ENCODE measurements around the gene ST6GALNAC4.
A peak's percentile ranks its signal among the peaks of the same experiment; 100 is the strongest.

ST6GALNAC4 gene

DNA sequence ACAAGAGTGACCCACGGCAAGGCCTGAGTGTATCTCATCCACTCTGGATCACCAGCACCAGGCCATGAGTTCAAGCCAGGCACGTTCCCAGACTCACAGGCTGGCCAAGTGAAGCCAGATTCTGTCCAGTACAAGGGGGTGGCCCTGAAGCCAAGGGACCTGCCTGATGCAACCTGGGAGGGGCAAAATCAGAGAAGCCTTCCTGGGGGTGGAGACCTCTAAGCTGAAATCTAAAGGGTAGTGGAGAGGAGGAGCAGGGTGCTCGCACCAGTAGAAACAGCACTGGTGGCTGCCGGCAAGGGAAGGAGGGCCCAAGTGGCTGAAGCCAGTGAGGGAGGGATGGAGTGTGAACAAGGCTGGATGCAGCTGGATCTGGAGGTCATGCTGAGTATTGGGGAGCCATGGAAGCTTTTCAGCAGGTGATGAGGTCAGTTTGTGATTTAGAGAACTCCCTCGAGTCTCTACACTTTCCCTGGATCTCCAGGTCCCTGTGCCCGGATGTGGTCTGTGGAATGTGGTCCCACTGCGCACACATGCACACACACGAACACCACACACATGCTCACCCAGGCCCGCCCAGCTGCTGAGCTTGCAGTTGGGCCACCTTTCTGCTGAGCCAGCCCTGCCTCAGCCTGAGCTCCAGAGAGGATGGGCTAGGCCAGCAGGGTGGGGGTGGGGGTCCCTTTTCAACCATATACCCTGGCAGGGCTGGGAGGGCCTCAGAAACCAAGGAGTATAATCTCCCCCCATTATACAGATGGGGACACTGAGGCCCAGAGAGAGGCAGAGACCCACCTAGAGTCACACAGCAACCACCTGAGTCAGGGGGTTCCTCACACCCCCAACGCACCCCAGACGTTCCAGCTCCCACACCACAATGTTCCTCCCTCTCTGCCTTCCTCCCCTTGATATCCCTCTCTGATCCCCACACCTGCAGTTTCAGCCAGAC lies 12.1 kb upstream of the ST6GALNAC4 start:
- peaks cover 18% of the 10 kb centered on the region for H3K4me1 Mint-ChIP-seq (ENCODE audit: low read depth)
- H3K9me3 Mint-ChIP-seq, result no peaks in the 10 kb centered on the region
- H3K27ac Mint-ChIP-seq, result no peak overlapping the region
- H3K36me3 Mint-ChIP-seq (ENCODE audit: low read depth), result peaks cover 4% of the 10 kb centered on the region
- H3K27me3 Mint-ChIP-seq (ENCODE audit: low read depth), result peaks cover 24% of the 10 kb centered on the region
- H3K4me3 Mint-ChIP-seq, result peak overlapping the region; percentile 42

DNA sequence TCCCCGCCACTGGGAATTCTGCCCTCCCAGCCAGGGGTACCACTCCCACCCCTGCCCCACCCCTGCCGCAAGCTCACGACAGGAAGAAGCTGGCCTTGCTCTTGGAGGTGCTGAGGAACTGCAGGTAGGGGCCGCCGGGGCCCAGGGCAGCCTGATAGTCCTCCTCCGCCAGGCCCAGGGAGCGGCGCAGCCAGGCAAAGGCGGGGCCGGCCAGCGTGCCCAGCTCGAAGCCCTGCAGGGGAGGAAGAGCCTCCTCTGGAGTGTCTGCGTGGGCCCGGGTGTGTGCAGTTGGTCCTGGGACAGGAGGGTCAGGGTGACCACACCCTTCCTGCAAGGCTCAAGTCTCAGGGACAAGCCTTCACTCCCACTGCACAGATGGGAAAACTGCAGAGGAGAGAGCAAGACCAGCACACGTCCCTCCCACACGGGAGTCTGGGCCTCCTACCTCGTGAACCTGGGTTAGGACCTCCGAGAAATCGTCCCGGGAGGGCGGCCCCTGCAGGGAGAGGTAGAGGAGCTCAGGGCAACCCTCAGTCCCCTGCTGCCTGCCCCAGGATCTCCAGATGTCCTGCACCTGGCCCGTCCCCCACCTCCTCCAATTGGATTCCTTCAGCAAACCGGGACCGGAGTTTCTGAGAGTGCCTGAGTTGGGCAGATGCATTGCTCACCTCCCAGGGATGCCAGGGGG lies 11.3 kb upstream of the ST6GALNAC4 start:
- Mint-ChIP-seq H3K27ac (no peak overlapping the region), H3K27me3 (ENCODE audit: low read depth) (peaks cover 29% of the 10 kb centered on the region), H3K4me1 (ENCODE audit: low read depth) (peaks cover 18% of the 10 kb centered on the region), H3K9me3 (no peaks in the 10 kb centered on the region), H3K4me3 (peak overlapping the region; percentile 42), H3K36me3 (ENCODE audit: low read depth) (peaks cover 3% of the 10 kb centered on the region)

DNA sequence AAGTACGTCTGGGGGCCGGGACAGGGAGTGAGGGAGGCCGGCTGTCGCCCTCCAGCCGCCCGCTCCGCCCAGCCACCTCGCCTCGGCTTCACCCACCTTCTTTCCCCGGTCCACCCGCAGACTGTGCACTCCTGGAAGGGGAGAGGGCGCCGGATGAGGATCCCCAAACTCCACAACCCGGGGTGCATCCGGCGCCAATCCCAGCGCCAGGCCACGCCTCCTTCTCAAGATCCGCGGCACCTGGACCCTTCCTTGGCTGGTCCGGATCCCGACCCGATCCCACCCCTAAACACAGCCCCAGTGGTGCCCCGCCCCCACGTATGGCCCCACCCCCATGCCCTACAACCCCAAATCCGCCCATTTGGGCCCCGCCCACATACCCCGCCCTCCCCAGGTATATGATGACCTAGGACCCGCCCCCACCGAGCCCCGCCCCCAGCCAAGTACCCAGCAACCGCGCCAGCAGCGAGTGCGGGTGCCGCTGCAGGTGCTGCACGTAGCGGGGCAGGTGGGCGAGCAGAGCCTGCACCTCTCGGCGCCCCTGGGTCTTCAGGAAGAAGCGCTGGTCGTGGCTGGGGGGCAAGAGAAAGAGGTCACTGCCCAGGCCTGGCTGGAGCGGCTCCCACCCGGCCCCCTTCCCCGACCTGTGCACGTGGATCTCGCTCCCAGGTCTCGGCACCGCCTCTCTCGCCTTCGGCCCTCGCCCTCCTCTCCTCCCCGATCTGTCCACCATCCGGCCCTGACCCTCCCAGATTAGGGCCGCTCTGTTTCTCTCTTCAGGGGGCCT lies 10.6 kb upstream of the ST6GALNAC4 start:
- H3K36me3 Mint-ChIP-seq (ENCODE audit: low read depth), result no peaks in the 10 kb centered on the region
- H3K4me1 Mint-ChIP-seq (ENCODE audit: low read depth), result peaks cover 18% of the 10 kb centered on the region
- peaks cover 33% of the 10 kb centered on the region for H3K27me3 Mint-ChIP-seq (ENCODE audit: low read depth)
- no peak overlapping the region for H3K27ac Mint-ChIP-seq
- no peaks in the 10 kb centered on the region for H3K9me3 Mint-ChIP-seq
- H3K4me3 Mint-ChIP-seq, result peak overlapping the region; percentile 62

DNA sequence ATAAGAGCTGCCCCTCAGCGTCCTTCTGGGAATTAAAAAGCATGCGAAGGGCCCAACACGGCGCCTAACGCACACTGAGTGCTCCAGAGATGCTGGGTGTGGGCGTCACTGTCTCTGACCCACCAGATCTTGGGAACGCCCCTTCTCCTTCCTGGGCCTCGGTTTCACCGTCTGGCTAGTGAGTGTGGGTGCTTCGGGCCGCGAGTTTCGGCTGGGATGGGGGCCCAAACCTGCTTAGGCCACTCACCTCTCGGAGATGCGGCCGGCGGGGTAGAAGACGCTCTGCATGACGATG lies 10.0 kb upstream of the ST6GALNAC4 start:
- no peaks in the 10 kb centered on the region for H3K9me3 Mint-ChIP-seq
- H3K4me3 Mint-ChIP-seq, result peak overlapping the region; percentile 7
- H3K27me3 Mint-ChIP-seq (ENCODE audit: low read depth), result peaks cover 33% of the 10 kb centered on the region
- no peaks in the 10 kb centered on the region for H3K36me3 Mint-ChIP-seq (ENCODE audit: low read depth)
- peaks cover 18% of the 10 kb centered on the region for H3K4me1 Mint-ChIP-seq (ENCODE audit: low read depth)
- no peak overlapping the region for H3K27ac Mint-ChIP-seq

DNA sequence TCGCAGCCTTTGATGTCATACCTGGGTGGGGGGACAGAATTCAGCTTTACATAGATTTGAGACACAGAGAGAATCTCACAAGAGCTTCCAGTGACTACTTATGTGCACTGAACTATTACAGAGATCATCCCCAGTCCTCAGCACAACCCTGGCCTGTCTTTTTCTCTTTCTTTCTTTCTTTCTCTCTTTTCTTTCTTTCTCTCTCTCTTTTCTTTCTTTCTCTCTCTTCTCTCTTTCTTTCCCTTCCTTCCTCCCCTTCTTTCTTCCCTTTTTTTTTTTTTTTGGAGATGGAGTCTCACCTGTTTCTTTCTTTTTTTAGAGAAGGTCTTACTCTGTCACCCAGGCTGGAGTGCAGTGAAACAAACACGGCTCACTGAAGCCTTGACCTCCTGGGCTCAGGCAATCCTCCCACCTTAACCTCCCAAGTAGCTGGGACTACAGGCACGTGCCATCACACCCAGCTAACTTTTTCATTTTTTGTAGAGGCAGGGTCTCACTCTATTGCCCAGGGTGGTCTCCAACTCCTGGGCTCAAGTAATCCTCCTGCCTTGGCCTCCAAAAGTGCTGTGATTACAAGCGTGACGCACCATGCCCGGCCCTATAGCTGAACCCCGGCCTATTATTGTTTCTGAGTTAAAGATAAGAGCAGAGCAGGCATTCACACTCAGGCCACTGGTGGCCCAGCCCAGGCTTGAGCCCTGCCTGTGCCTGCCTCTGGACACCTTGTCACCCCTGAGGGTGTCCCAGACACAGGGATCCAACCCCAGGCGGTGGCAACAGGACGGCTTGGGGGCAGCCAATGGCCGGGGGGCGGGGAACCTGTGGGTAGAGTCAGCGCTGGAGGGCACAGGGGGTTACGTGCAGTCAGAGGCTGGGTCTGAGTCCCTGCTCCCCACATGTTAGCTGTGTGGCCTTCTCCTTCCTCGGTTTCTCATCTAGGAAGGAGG lies 9.4 kb upstream of the ST6GALNAC4 start:
- Mint-ChIP-seq H3K9me3 (no peaks in the 10 kb centered on the region), H3K4me1 (ENCODE audit: low read depth) (peaks cover 16% of the 10 kb centered on the region), H3K4me3 (no peak overlapping the region), H3K27me3 (ENCODE audit: low read depth) (peaks cover 33% of the 10 kb centered on the region), H3K36me3 (ENCODE audit: low read depth) (no peaks in the 10 kb centered on the region), H3K27ac (no peak overlapping the region)

DNA sequence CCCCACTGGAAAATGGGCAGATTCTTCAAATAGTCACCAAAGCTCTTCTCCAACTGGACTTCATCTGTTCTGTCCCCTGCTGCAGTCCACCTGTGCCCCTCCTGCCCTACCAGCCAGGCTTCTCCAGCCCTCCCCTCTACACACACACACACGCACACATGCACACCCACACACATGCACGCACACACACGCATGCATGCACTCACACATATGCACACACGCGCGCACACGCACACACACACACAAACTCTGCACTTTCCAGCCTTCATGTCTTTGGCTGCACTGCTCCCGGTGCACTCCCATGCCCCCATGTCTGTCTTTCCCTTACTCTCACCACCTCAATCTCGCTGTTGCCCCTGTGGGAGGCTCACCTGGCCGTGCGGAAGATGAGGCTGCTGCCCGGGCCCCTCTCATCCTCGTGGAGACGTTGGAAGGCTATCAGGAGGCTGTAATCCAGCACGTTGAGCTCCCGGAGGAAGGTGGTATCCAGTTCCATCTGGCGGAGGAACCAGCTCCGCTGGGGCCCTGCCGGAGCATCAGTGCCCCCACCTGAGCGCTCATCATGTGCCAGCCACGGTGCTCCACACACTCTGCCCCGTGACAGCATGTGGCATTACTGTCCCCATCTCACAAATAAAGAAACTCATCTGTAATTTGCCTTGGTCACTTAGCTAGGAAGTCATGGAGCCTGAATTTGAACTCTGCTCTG lies 8.0 kb upstream of the ST6GALNAC4 start:
- Mint-ChIP-seq H3K27ac (no peak overlapping the region), H3K4me3 (no peak overlapping the region), H3K4me1 (ENCODE audit: low read depth) (peaks cover 14% of the 10 kb centered on the region), H3K36me3 (ENCODE audit: low read depth) (no peaks in the 10 kb centered on the region), H3K27me3 (ENCODE audit: low read depth) (peaks cover 30% of the 10 kb centered on the region), H3K9me3 (no peaks in the 10 kb centered on the region)

DNA sequence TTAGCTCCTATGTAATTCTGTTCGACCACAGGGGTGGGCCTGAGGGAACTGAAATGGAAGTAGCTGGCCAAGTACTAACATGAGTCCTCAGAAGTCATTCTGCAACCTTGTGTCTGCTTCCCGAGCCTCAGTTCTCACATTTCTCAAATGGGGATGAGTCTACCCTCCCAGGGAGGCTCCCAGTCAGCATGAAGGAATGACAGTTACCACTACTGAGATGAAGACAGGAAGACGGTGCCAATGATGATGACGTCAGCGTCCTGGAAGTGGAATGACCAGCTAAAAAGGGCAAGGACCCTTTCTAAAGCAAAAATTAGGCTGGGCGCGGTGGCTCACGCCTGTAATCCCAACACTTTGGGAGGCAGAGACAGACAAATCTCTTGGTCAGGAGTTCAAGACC lies 6.9 kb upstream of the ST6GALNAC4 start:
- peaks cover 26% of the 10 kb centered on the region for H3K27me3 Mint-ChIP-seq (ENCODE audit: low read depth)
- no peaks in the 10 kb centered on the region for H3K36me3 Mint-ChIP-seq (ENCODE audit: low read depth)
- H3K9me3 Mint-ChIP-seq, result no peaks in the 10 kb centered on the region
- H3K27ac Mint-ChIP-seq, result no peak overlapping the region
- H3K4me1 Mint-ChIP-seq (ENCODE audit: low read depth), result peaks cover 18% of the 10 kb centered on the region
- H3K4me3 Mint-ChIP-seq, result no peak overlapping the region

DNA sequence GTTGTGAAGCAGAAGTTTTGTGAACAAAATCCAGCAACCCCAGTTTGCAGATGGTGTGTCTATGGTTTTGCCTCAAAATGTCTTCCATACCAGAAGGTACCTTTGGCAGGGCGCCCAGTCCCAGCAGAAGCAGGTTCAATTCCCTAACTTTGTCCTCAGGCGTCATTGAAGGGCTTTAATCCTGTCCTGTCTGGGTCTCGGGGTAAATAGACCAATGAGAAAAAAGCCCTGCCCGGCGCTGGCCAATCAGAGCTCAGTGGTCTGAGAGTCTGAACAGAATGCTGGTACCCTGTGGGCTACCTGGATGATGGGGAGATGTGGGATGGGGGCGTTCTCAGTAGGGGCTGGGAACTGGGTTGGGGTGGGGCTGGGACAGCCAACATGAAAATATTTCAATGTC lies 6.2 kb upstream of the ST6GALNAC4 start:
- H3K4me1 Mint-ChIP-seq (ENCODE audit: low read depth), result peaks cover 23% of the 10 kb centered on the region
- no peaks in the 10 kb centered on the region for H3K9me3 Mint-ChIP-seq
- no peak overlapping the region for H3K4me3 Mint-ChIP-seq
- H3K27me3 Mint-ChIP-seq (ENCODE audit: low read depth), result peaks cover 22% of the 10 kb centered on the region
- H3K36me3 Mint-ChIP-seq (ENCODE audit: low read depth), result no peaks in the 10 kb centered on the region
- no peak overlapping the region for H3K27ac Mint-ChIP-seq

DNA sequence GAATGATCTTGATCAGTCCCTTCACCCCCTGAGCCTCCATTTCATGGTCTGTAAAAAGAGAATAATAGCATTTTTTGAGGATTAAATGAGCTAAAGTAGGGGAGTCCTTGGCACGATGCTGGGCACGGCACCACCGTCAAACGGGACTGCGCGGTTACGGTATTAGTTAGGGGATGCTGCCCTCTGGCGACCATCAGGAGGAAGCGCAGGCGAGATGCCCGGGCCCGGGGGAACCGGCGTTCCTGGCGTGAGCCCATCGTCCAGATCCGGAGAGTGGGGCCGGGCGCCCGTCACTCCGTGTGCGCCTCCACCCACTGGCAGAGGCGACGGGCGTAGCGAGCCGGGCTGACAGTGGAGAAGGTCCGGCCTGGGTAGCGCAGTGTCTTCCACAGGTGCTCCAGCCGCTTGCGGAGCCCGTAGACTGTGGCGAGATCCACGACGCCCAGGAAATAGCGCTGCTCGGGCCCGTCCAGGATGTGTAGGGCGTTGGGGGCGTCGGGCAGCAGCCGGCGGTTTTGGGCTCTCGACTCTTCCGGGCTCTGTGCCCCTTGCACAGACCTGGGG lies 4.8 kb upstream of the ST6GALNAC4 start:
- Mint-ChIP-seq H3K4me1 (ENCODE audit: low read depth) (peaks cover 28% of the 10 kb centered on the region), H3K27me3 (ENCODE audit: low read depth) (peaks cover 22% of the 10 kb centered on the region), H3K27ac (peak overlapping the region; percentile 45), H3K4me3 (peak overlapping the region; percentile 42), H3K9me3 (no peaks in the 10 kb centered on the region), H3K36me3 (ENCODE audit: low read depth) (no peaks in the 10 kb centered on the region)

DNA sequence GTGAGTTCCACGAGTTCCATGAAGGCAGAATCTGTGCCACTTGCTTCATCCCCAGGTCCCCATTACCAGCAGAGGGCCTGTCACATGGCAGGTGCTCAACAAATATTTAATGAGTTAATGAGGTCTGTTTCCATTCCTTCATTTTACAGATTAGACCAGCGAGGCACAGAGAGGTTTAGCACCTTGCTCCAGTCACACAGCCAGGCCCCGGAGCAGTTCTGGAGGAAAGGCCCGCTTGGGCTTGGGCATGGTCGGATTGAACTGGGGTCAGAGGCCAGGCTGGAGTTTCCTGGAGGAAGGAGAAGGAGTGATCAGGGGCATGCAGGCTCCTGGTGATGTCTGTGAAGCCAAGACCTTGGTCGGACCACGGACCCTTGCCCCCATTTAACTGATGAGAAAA lies 4.0 kb upstream of the ST6GALNAC4 start:
- H3K4me3 Mint-ChIP-seq, result no peak overlapping the region

DNA sequence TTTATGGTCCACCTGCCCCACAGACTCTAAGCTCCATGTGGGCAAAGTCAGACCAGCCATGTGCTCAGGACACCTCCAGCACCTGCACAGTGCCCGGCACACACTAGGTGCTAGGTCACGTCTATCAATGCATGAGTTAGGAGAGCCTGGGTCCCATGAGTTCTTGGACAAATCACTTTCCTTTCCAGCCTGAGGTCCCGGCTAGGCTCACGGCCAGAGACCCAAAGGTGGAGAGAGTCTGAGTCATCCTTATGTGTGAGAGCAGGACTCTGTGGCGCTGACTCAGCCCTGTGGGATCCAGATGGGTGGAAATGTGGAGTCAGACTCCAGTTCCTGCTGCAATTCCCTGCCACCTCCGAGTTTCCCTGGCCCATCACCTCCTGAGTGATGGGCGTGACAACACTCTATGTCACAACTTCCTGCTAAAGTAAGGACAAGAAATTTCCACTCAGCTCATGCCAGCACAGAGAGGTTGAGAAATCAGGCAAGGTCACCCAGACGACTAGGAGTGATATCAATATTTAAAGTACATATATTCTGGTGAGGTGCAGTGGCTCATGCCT lies 2.5 kb upstream of the ST6GALNAC4 start:
- H3K27ac Mint-ChIP-seq, result no peak overlapping the region
- no peaks in the 10 kb centered on the region for H3K9me3 Mint-ChIP-seq
- peaks cover 2% of the 10 kb centered on the region for H3K36me3 Mint-ChIP-seq (ENCODE audit: low read depth)
- no peak overlapping the region for H3K4me3 Mint-ChIP-seq
- H3K4me1 Mint-ChIP-seq (ENCODE audit: low read depth), result peaks cover 38% of the 10 kb centered on the region
- peaks cover 9% of the 10 kb centered on the region for H3K27me3 Mint-ChIP-seq (ENCODE audit: low read depth)

More for the DNA sequence above, 4.0 kb upstream of the ST6GALNAC4 start:
- no peaks in the 10 kb centered on the region for H3K36me3 Mint-ChIP-seq (ENCODE audit: low read depth)
- H3K4me1 Mint-ChIP-seq (ENCODE audit: low read depth), result peaks cover 31% of the 10 kb centered on the region
- H3K27me3 Mint-ChIP-seq (ENCODE audit: low read depth), result peaks cover 17% of the 10 kb centered on the region
- H3K9me3 Mint-ChIP-seq, result no peaks in the 10 kb centered on the region
- H3K27ac Mint-ChIP-seq, result no peak overlapping the region

DNA sequence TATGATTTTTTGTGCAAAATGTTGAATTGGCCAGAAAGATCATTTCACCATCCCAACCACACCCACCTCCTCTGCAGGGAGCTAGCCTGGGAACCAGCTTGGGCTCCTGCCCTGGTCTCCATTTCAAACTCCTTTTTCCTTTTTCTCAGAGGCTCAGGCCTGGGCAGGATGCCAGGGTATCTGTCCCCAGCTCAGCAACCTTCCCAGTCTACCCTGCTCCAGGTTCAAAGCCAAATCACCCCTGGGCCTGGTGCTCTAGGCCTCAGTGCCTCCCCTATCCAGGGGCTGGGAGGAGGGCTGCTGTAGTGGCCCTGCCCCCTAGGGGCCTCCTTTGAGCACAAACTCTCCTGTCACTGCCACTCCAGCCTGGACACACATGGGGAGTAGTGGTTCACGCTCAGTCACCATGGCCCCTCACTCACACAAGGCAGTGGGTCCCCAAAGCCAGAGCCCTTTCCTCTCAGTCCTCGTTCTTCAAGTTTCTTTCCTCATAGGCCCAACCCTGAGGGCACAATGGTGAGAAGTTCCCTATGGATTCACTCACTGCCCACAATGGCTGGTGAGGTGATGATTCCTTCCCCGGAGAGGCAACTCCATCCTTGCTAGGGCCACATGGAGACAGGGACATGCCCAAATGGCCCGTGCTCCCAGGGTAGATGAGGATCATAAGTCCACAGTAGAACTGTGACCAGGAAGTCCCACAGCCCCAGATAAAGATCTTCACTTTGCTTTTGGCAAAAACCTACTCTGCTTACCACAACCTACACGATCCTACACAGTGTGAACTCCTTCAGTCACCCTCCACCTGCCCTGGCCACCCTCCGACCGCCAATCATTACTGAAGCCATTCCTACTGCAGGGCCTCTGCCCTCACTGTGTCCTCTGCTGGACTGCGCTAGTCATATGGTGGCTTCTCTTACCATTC lies 1.6 kb upstream of the ST6GALNAC4 start:
- Mint-ChIP-seq H3K36me3 (ENCODE audit: low read depth) (peaks cover 8% of the 10 kb centered on the region), H3K27me3 (ENCODE audit: low read depth) (peaks cover 5% of the 10 kb centered on the region), H3K27ac (peak overlapping the region; percentile 27), H3K4me3 (no peak overlapping the region), H3K9me3 (no peaks in the 10 kb centered on the region), H3K4me1 (ENCODE audit: low read depth) (peaks cover 38% of the 10 kb centered on the region)
